Measurements from ENCODE around the gene MYCBP. TPM values are rescaled to one million over a fixed set of nuclear protein-coding genes. Genes with fewer than 3 reads are reported as not detected.

MYCBP gene
- total RNA-seq, 1 experiment from 2014 or later, result 33.1 TPM

GRCh38 chr1:38826262-38826661 is 46.9 kb downstream of the MYCBP start:
- Mint-ChIP-seq H3K27me3 (ENCODE audit: low read depth) (peaks cover 25% of the 10 kb centered on the region), H3K4me3 (no peak overlapping the region), H3K27ac (no peak overlapping the region), H3K9me3 (no peaks in the 10 kb centered on the region), H3K4me1 (no peaks in the 10 kb centered on the region), H3K36me3 (ENCODE audit: insufficient read depth in 1 of 3, low read depth in 3 of 3) (no peaks in the 10 kb centered on the region)
- Histone ChIP-seq H3K27me3 (ENCODE audit: insufficient read depth, low read length) (no peaks in the 10 kb centered on the region), H4K8ac (replicated peaks; ENCODE audit: insufficient read length, low read depth, low read length) (no peak overlapping the region), H2BK12ac (ENCODE audit: insufficient read length, low read depth, low read length) (no peak overlapping the region), H3K4me2 (ENCODE audit: insufficient read depth, insufficient read length, low read length) (no peak overlapping the region), H3K79me1 (ENCODE audit: insufficient read depth, low read depth, low read length, poor library complexity, severe bottlenecking) (no peaks in the 10 kb centered on the region), H3K23me2 (ENCODE audit: insufficient read length, low read depth, low read length, poor library complexity, severe bottlenecking) (no peaks in the 10 kb centered on the region), H2AFZ (ENCODE audit: low read length) (no peak overlapping the region), H3K23ac (ENCODE audit: insufficient read length, low read depth, low read length) (no peak overlapping the region), H3K18ac (ENCODE audit: insufficient read length, low read depth, low read length) (no peak overlapping the region), H2AK5ac (ENCODE audit: insufficient read length, low read length) (no peak overlapping the region), H2BK15ac (ENCODE audit: low read depth, low read length) (no peak overlapping the region), H2BK20ac (ENCODE audit: low read depth, low read length, poor library complexity, severe bottlenecking) (no peak overlapping the region), H2BK5ac (ENCODE audit: insufficient read length, low read length) (no peak overlapping the region), H2BK120ac (ENCODE audit: low read depth, low read length, poor library complexity, severe bottlenecking) (no peak overlapping the region), H3K9ac (ENCODE audit: extremely low read depth, insufficient read length, low read length) (no peak overlapping the region), H4K5ac (ENCODE audit: insufficient read length, low read depth, low read length) (no peak overlapping the region), H3K9me3 (ENCODE audit: control insufficient read depth, low read depth, low read length) (no peaks in the 10 kb centered on the region), H3K79me2 (ENCODE audit: insufficient read depth, low read length) (no peaks in the 10 kb centered on the region), H3K4me1 (ENCODE audit: insufficient read depth, low read length) (no peaks in the 10 kb centered on the region), H4K91ac (ENCODE audit: insufficient read length, low read depth, low read length) (no peak overlapping the region), H3T11ph (ENCODE audit: low read length) (no peak overlapping the region), H4K20me1 (ENCODE audit: control insufficient read depth, insufficient read depth, insufficient read length) (no peaks in the 10 kb centered on the region), H3K14ac (ENCODE audit: insufficient read depth, low read length) (no peak overlapping the region), H3K27ac (ENCODE audit: insufficient read length, low read depth, low read length) (no peak overlapping the region), H3K56ac (ENCODE audit: insufficient read length, low read depth, low read length) (no peak overlapping the region), H3K4ac (ENCODE audit: low read depth, low read length) (no peak overlapping the region)
- no CpG with 5 or more reads among the region's 3 CpGs for WGBS (ENCODE audit: extremely low coverage, insufficient read length, low lambda C conversion rate)
- no peak for DNase-seq
- TF ChIP-seq, protein P1, sequence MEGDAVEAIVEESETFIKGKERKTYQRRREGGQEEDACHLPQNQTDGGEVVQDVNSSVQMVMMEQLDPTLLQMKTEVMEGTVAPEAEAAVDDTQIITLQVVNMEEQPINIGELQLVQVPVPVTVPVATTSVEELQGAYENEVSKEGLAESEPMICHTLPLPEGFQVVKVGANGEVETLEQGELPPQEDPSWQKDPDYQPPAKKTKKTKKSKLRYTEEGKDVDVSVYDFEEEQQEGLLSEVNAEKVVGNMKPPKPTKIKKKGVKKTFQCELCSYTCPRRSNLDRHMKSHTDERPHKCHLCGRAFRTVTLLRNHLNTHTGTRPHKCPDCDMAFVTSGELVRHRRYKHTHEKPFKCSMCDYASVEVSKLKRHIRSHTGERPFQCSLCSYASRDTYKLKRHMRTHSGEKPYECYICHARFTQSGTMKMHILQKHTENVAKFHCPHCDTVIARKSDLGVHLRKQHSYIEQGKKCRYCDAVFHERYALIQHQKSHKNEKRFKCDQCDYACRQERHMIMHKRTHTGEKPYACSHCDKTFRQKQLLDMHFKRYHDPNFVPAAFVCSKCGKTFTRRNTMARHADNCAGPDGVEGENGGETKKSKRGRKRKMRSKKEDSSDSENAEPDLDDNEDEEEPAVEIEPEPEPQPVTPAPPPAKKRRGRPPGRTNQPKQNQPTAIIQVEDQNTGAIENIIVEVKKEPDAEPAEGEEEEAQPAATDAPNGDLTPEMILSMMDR (conservative IDR thresholded peaks at IDR 0.05), result no peak
